ENCODE data around the gene ELFN2.
"Not testable (repeated sequence)": the region's sequence is repeated elsewhere in the genome, so short reads cannot be mapped to it uniquely, and the experiment has no call there.

Gene ELFN2

GRCh38 chr22:37409459-37410050, 17.7 kb downstream of the ELFN2 start:
- no peak for DNase-seq

- DNase-seq: no peak
Observed at GRCh38 chr22:37409031-37409430, 18.2 kb downstream of the ELFN2 start.

GRCh38 chr22:37407856-37408255, 19.4 kb downstream of the ELFN2 start:
- no peak for DNase-seq

GRCh38 chr22:37406441-37407235, 20.6 kb downstream of the ELFN2 start:
- no peak for DNase-seq

GRCh38 chr22:37404091-37404490, 23.2 kb downstream of the ELFN2 start:
- no peak for DNase-seq

- DNase-seq: no peak
Observed at GRCh38 chr22:37403267-37403960, 23.9 kb downstream of the ELFN2 start.

GRCh38 chr22:37402184-37402506, 25.1 kb downstream of the ELFN2 start:
- DNase-seq: no peak

GRCh38 chr22:37401401-37402183, 25.7 kb downstream of the ELFN2 start:
- DNase-seq: no peak

- DNase-seq: no peak
Observed at GRCh38 chr22:37400719-37401118, 26.6 kb downstream of the ELFN2 start.

- DNase-seq: not testable (repeated sequence)
Observed at GRCh38 chr22:37399457-37399856, 27.8 kb downstream of the ELFN2 start.

GRCh38 chr22:37397226-37397625, 30.1 kb downstream of the ELFN2 start:
- DNase-seq: no peak

GRCh38 chr22:37396488-37397084, 30.7 kb downstream of the ELFN2 start:
- DNase-seq: no peak

GRCh38 chr22:37394341-37394740, 32.9 kb downstream of the ELFN2 start:
- DNase-seq: no peak

- DNase-seq: no peak
Observed at GRCh38 chr22:37393746-37394145, 33.5 kb downstream of the ELFN2 start.

- DNase-seq: no peak
Observed at GRCh38 chr22:37392721-37393328, 34.5 kb downstream of the ELFN2 start.

- DNase-seq: no peak
Observed at GRCh38 chr22:37391702-37392101, 35.6 kb downstream of the ELFN2 start.

- DNase-seq: no peak
Observed at GRCh38 chr22:37390075-37390474, 37.2 kb downstream of the ELFN2 start.

- no peak for DNase-seq
Observed at GRCh38 chr22:37388538-37388937, 38.7 kb downstream of the ELFN2 start.

- no peak for DNase-seq
Observed at GRCh38 chr22:37387793-37388192, 39.5 kb downstream of the ELFN2 start.

- DNase-seq: no peak
Observed at GRCh38 chr22:37386441-37386840, 40.8 kb downstream of the ELFN2 start.

GRCh38 chr22:37384691-37385090, 42.6 kb downstream of the ELFN2 start:
- DNase-seq: no peak

GRCh38 chr22:37383341-37383740, 43.9 kb downstream of the ELFN2 start:
- no peak for DNase-seq

- DNase-seq: no peak
Observed at GRCh38 chr22:37381489-37381888, 45.8 kb downstream of the ELFN2 start.

Data from stimulated activated CD4-positive, alpha-beta T cell treated with anti-CD3 and anti-CD28 coated beads, Interleukin-2, amount 100 ng/mL, for 48 hours (primary cell).